GM04504 (cell line): ENCODE data around the gene OR10C1.

Source experiments
- DNase-seq: peaks from one replicate; pipeline ENCODE4 v3.0.0-alpha.2; 2012; ENCODE audit warnings: low read depth

The OR10C1 gene

DNA sequence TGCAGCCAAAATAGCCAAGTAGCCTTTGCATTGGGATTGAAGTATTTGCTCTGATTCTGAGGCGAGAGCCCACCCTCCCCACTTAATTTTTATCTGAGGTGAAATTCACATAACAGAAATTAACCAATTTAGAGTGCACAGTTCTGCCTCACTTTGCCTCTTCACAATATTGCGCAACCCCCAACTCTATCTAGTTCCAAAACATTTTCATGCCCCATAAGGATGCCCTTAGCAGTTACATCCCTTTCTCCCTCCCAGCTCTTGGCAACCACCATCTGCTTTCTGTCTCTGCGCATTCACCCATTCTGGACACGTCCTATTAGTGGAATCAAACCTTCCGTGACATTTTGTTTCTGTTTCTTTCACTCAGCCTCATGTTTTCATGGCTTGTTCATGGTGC lies 39.6 kb downstream of the OR10C1 start:
- DNase-seq: no peak

DNA sequence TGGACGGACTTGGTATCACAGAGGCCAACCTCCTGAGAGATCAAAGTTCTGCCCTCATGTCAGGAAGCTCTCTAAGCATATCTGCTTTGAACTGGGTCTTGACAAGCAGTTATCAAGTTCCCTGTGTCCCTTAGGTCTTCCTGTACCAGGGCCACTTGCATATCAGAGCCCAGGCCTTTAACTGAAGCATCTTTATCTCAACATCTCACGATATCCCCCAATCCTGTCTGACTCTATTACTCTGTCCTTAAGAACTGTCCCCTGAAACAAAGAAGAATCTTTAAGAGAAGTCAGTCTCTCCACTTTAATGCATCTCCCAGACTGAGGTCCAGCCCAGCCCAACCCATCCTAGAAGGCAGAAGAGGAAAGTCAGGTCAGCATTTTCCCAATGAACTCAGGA lies 40.5 kb downstream of the OR10C1 start:
- no peak for DNase-seq

DNA sequence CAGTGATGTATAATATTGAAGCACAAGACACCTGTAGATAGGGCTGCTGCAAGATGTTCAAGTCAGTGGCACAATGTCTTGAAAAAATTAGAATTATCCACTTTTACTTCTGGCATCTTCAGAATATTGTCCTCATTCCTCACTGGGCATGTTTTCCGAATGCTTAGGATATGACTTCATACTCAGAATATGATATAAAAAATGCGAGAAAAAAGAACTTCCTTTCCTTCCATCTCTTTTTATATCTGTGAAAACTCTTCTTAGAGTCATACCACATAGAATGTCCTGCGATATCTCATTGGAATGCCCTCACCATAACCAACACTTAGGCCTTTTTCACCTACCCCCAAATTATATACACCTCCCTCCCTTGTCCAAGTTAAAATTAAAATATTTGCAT lies 44.1 kb downstream of the OR10C1 start:
- no peak for DNase-seq

DNA sequence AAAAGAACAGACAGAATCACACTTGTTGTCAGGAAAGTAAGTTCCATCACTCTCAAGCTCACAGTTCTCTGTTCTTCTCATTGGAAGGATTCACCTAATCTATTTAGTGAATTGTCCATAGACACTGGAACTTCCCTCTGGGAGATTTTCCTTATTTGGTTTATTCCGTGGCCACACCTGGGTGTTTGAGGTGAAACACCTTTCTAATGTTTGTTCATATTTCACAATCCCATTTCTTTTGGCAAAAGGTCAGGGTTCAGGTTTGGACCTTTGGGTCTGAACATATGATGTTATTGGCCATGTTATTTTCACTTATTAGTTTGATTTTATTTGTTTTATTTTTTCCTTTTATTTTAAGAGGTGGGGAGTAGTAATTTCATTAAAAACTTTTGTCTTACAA lies 44.6 kb downstream of the OR10C1 start:
- no peak for DNase-seq

DNA sequence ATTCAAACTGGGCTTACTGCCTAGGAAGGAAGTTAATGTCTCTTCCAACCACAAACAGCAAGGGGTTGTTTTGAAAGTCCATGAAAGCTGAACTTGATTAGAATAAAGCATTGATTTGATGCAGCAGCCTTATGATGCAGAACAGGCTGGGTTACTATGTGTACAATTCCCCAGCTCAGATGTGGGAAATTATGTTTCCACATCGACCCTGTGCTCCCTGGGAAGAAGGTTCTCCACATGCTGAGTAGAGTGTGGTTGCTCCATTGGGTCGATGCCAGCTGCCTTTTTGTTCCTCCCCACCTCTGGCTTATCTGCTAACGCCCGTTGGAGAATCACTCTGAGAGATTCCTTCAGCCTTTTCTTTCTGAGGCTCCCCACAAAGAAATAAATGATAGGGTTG lies 47.5 kb downstream of the OR10C1 start:
- DNase-seq: no peak

DNA sequence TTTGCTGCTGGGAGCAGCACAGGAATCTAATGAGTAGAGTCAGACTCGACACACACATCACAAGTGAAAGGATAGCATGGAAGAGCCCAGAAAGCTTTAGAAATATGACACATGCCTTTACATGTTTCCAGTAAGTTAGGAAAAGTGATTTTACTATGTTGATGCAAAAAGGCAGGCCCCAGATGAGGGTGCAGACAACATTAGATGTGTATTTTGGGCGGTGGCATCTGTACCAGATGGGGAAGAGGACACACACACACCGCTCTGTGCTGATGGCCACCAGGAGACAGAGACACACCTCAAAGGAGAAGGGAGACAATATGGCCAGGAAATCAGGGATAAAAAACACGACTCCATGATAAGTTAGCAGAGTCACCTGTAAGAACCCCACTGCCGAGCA lies 48.0 kb downstream of the OR10C1 start:
- DNase-seq: no peak

DNA sequence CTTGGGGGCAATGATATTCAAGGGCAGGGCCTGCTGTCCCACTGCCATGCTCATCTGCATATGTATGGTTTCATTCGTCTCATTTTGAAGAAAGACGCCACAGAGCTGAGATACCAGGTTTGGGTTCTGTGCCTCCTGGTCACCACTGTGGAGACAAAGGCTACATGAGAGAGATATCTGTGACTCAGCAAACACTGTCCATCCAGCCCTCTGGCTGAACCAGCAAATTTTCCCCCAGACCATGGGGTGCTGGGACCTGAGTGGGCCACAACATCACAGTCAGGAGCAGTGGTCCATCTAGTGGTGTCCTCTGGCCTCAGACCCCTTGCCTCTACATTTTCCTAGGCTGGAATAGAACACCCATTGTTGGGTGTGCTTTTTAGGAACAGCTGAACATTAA lies 48.6 kb downstream of the OR10C1 start, which contains the start of gene MAS1L:
Gene MAS1L (minus strand): TSS at position 297 of the 400 bp plus-strand sequence. CDS start 54 bp downstream, at position 243.
- DNase-seq: no peak

DNA sequence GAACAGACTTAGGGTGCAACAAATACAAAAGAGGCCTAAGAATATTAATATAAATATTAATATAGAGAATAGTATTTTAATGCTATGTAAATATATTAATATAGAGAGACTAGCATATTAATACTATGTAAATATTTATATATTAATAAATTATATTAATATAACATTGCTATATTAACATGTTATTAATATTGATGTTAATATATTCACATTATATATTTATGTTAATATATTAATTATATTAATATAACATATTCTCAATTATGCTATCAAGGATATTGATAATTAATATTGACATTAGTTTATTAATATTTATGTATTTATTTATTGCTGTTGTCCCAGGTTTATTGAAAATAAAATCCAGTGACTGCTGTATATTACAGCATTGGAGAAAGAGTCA lies 49.8 kb downstream of the OR10C1 start:
- no peak for DNase-seq

DNA sequence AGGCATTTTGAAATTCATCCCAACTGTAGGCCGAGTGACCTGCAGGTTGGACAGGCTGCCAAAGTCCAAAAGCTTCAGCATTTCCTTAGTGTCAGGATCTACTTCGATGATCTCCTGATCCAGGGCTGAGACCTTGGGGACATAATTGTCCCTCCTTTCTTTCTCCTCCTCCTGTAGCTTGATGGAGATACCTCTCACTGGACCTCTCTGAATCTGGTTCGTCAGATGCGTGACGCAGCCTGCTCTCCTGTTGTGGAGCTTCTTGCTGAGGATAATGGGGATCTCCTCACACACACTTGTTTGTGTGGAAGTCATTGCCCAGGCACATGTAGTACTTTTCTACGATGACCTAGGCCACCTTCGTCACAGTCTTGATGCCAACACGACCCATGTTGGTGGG lies 50.2 kb downstream of the OR10C1 start:
- no peak for DNase-seq

DNA sequence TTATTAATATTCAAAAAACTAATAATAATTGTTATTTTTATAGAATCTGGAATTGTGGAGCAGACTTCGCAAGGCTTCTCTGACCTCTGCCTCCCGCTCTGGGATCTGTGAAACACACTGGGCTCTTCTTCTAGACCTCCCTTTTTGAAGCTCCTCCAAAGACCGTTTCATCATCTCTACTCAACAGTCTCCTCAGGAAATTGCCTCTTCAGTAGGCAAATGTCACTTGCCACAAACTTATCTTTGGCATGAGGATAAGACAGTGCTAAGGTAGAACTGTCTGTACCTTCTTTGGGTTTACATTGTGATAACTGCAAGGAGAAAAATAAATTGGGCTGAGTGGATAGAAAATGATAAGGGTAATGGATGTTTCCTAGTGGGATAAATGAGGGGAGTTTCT lies 50.9 kb downstream of the OR10C1 start:
- DNase-seq: no peak

DNA sequence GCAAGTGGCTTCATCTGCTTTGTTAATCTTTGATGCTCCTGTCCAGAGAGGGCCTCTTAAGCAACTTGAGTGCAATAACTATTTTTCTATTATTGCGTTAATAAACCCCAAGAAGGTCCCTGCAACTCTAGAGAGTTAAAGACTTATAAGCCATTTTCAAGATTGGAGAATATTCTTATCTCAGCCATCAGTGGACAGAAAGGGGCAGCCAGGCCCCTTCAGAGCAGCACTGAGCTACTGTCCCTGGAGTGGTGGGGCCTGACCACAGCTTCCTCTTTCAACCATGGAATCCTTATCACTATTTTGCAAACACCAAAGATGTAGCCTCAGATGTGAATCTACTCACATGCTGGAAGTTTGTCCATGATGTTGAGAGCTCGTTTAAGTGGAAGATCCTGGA lies 51.4 kb downstream of the OR10C1 start:
- no peak for DNase-seq
